ENCODE data around the gene PHOSPHO2.

DNA sequence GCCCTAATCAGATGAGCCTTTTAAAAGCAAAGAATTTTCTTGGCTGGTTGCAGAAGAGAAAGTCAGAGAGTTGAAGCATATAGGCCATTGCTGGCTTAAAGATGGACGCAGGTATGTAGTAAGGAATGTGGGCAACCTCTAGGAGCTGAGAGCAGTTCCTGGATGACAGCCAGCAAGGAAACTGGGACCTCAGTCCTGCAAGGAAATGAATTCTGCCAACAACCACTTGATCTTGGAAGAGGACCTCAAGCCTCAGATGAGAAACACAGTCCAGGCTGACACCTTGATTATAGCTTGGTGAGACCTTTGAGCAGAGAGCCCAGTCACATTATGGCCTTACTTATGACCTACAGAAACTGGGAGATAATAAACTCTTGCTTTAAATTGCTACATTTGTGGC is 15.7 kb downstream of the PHOSPHO2 start:
- TF ChIP-seq, protein P1, sequence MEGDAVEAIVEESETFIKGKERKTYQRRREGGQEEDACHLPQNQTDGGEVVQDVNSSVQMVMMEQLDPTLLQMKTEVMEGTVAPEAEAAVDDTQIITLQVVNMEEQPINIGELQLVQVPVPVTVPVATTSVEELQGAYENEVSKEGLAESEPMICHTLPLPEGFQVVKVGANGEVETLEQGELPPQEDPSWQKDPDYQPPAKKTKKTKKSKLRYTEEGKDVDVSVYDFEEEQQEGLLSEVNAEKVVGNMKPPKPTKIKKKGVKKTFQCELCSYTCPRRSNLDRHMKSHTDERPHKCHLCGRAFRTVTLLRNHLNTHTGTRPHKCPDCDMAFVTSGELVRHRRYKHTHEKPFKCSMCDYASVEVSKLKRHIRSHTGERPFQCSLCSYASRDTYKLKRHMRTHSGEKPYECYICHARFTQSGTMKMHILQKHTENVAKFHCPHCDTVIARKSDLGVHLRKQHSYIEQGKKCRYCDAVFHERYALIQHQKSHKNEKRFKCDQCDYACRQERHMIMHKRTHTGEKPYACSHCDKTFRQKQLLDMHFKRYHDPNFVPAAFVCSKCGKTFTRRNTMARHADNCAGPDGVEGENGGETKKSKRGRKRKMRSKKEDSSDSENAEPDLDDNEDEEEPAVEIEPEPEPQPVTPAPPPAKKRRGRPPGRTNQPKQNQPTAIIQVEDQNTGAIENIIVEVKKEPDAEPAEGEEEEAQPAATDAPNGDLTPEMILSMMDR (IDR thresholded peaks at IDR 0.05): no peak
- TF ChIP-seq EZH2phosphoT487 (IDR thresholded peaks at IDR 0.05): no peak
- no peak for TF ChIP-seq EZH2 (IDR thresholded peaks at IDR 0.05)

Measured in neural progenitor cell (in vitro differentiated cells).